Measurements from ENCODE around the gene NRXN3.
"Not testable (repeated sequence)": the region's sequence is repeated elsewhere in the genome, so short reads cannot be mapped to it uniquely, and the experiment has no call there.

The NRXN3 gene

GRCh38 chr14:78524196-78524595, 354.0 kb downstream of the NRXN3 start:
- no peak for DNase-seq (ENCODE audit: low spot score)
- TF ChIP-seq CTCF (IDR thresholded peaks at IDR 0.05; ENCODE audit: extremely low read depth, missing control alignments), result no peak

GRCh38 chr14:78524766-78525165, 354.6 kb downstream of the NRXN3 start:
- TF ChIP-seq CTCF (IDR thresholded peaks at IDR 0.05; ENCODE audit: extremely low read depth, missing control alignments), result no peak
- no peak for DNase-seq (ENCODE audit: low spot score)

GRCh38 chr14:78530078-78530477, 359.9 kb downstream of the NRXN3 start:
- TF ChIP-seq CTCF (IDR thresholded peaks at IDR 0.05; ENCODE audit: extremely low read depth, missing control alignments), result no peak
- DNase-seq (ENCODE audit: low spot score), result peak; percentile 11

- DNase-seq (ENCODE audit: low spot score), result no peak
- TF ChIP-seq CTCF (IDR thresholded peaks at IDR 0.05; ENCODE audit: extremely low read depth, missing control alignments), result no peak
These were observed 364.0 kb downstream of the NRXN3 start for GRCh38 chr14:78534141-78534540.

GRCh38 chr14:78535041-78535440, 364.9 kb downstream of the NRXN3 start:
- no peak for TF ChIP-seq CTCF (IDR thresholded peaks at IDR 0.05; ENCODE audit: extremely low read depth, missing control alignments)
- no peak for DNase-seq (ENCODE audit: low spot score)

- not testable (repeated sequence) for DNase-seq (ENCODE audit: low spot score)
These were observed 371.6 kb downstream of the NRXN3 start for GRCh38 chr14:78541788-78542187.

- no peak for TF ChIP-seq CTCF (IDR thresholded peaks at IDR 0.05; ENCODE audit: extremely low read depth, missing control alignments)
- no peak for DNase-seq (ENCODE audit: low spot score)
These were observed 373.3 kb downstream of the NRXN3 start for GRCh38 chr14:78543433-78543832.

GRCh38 chr14:78561074-78561473, 390.9 kb downstream of the NRXN3 start:
- TF ChIP-seq CTCF (IDR thresholded peaks at IDR 0.05; ENCODE audit: extremely low read depth, missing control alignments), result no peak
- no peak for DNase-seq (ENCODE audit: low spot score)

Measured in GM20000 (cell line).